GM10266 (cell line): ENCODE data around the gene SPAG16.

Experiments
- DNase-seq: peaks from one replicate; pipeline ENCODE4 v3.0.0; 2012; ENCODE audit errors: extremely low spot score
- CTCF ChIP-seq: IDR thresholded peaks from 2 replicates; pipeline ENCODE4 v1.5.1; 2012; ENCODE audit warnings: mild to moderate bottlenecking, low read depth; ENCODE audit not compliant: control insufficient read depth, insufficient read depth; ENCODE audit errors: missing control alignments

The SPAG16 gene

GRCh38 chr2:214135966-214136365 is 851.7 kb downstream of the SPAG16 start:
- TF ChIP-seq CTCF, result no peak
- DNase-seq, result no peak

GRCh38 chr2:214138779-214139178 is 854.5 kb downstream of the SPAG16 start:
- no peak for TF ChIP-seq CTCF
- no peak for DNase-seq

- TF ChIP-seq CTCF, result no peak
- DNase-seq, result no peak
Measured at GRCh38 chr2:214139630-214140284, 855.5 kb downstream of the SPAG16 start.

- DNase-seq, result no peak
- no peak for TF ChIP-seq CTCF
Measured at GRCh38 chr2:214156971-214157370, 872.7 kb downstream of the SPAG16 start.

- no peak for TF ChIP-seq CTCF
- no peak for DNase-seq
Measured at GRCh38 chr2:214158851-214159250, 874.6 kb downstream of the SPAG16 start.

GRCh38 chr2:214169281-214169680 is 885.0 kb downstream of the SPAG16 start:
- no peak for TF ChIP-seq CTCF
- DNase-seq, result no peak

GRCh38 chr2:214169736-214170135 is 885.5 kb downstream of the SPAG16 start:
- no peak for DNase-seq
- no peak for TF ChIP-seq CTCF
